Bronchial epithelial cell (primary cell): ENCODE data around the gene PSMD12. TPM values are rescaled to one million over a fixed set of nuclear protein-coding genes. Genes with fewer than 3 reads are reported as not detected.

Experiments
- DNase-seq: peaks from one replicate; pipeline ENCODE4 v3.0.0-alpha.2; 2010; ENCODE audit warnings: low read depth
- FAIRE-seq: peaks from 2 replicates; lab custom pipeline; 2011; peaks lifted over from hg19 to GRCh38; lab: Jason Lieb, UNC
- H3K27me3 ChIP-seq: 2 replicates; pipeline ENCODE4 v1.5.1; 2011; ENCODE audit warnings: low read length; ENCODE audit not compliant: control insufficient read depth, insufficient read depth
- H3K36me3 ChIP-seq: 2 replicates; pipeline ENCODE4 v1.5.1; 2011; ENCODE audit warnings: low read length; ENCODE audit not compliant: control insufficient read depth, insufficient read depth
- H3K4me3 ChIP-seq: 2 replicates; pipeline ENCODE4 v1.5.1; 2011; ENCODE audit warnings: mild to moderate bottlenecking, low read depth, low read length, control low read depth
- total RNA-seq: library from RNA; depleted of rRNA; stranded (reverse); fragments of >200 nt; gene quantifications from 2 replicates; pipeline ENCODE4 v1.2.1, GENCODE V29; 2014
- TF ChIP-seq, protein P1 (sequence below): IDR thresholded peaks from 2 replicates; pipeline ENCODE4 v1.5.1; 2011; ENCODE audit warnings: mild to moderate bottlenecking, moderate library complexity, low read length, control low read depth, inconsistent platforms; ENCODE audit not compliant: insufficient read depth, severe bottlenecking

Gene PSMD12
- total RNA-seq, 1 donor from 2014 or later = 13.2 TPM

DNA sequence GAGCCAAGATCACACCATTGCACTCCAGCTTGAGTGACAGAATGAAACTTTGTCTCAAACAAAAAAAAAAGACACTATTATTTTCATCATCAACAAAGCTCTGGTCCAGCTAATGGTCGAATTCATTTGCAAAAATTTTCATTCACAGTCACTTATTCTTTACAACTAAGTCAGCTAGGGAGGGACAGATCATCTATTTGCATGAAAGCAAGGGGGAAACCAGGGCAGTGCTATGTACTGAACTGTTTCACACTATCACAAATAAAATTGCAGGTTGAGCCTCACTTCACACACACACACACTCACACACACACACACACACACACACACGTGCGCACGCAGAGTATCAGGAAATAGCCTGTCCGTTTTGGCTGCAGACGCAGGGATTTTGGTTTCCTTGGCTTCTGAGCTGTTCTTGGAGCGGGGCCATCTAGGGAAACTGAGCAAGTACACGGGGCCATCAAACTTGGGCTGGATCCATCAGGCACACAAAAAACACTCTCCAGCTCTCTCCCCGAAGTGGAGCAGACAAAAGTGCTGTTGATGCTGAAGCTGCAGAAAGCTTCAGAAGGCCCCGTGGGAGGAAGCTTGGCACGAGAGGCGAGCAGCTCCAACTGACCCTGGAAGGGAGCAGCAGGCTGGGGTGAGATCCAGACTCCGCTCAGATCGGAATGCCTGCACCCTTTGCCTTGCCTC is 77.0 kb downstream of the PSMD12 start:
- TF ChIP-seq, protein P1, sequence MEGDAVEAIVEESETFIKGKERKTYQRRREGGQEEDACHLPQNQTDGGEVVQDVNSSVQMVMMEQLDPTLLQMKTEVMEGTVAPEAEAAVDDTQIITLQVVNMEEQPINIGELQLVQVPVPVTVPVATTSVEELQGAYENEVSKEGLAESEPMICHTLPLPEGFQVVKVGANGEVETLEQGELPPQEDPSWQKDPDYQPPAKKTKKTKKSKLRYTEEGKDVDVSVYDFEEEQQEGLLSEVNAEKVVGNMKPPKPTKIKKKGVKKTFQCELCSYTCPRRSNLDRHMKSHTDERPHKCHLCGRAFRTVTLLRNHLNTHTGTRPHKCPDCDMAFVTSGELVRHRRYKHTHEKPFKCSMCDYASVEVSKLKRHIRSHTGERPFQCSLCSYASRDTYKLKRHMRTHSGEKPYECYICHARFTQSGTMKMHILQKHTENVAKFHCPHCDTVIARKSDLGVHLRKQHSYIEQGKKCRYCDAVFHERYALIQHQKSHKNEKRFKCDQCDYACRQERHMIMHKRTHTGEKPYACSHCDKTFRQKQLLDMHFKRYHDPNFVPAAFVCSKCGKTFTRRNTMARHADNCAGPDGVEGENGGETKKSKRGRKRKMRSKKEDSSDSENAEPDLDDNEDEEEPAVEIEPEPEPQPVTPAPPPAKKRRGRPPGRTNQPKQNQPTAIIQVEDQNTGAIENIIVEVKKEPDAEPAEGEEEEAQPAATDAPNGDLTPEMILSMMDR = no peak
- DNase-seq (no peak), FAIRE-seq (no peak)
- Histone ChIP-seq H3K4me3 (no peak overlapping the region), H3K36me3 (no peaks in the 10 kb centered on the region), H3K27me3 (no peaks in the 10 kb centered on the region)

Other genes starting within 250 kb of the PSMD12 start
- 35.7 and 51.1 TPM in 2 replicates for gene HELZ, start 121.4 kb downstream of the PSMD12 start, total RNA-seq
- 23.6 and 28.7 TPM in 2 replicates for gene PITPNC1, start 10.7 kb upstream of the PSMD12 start, total RNA-seq